HG03097 (cell line): ENCODE data around the gene TMEM72.

ENCODE experiments used
- ATAC-seq: cut with Tn5 transposase; IDR thresholded peaks from one replicate; pipeline ENCODE4 v1.9.1; 2021; ENCODE audit not compliant: unreplicated experiment, low FRiP score

TMEM72 gene

DNA sequence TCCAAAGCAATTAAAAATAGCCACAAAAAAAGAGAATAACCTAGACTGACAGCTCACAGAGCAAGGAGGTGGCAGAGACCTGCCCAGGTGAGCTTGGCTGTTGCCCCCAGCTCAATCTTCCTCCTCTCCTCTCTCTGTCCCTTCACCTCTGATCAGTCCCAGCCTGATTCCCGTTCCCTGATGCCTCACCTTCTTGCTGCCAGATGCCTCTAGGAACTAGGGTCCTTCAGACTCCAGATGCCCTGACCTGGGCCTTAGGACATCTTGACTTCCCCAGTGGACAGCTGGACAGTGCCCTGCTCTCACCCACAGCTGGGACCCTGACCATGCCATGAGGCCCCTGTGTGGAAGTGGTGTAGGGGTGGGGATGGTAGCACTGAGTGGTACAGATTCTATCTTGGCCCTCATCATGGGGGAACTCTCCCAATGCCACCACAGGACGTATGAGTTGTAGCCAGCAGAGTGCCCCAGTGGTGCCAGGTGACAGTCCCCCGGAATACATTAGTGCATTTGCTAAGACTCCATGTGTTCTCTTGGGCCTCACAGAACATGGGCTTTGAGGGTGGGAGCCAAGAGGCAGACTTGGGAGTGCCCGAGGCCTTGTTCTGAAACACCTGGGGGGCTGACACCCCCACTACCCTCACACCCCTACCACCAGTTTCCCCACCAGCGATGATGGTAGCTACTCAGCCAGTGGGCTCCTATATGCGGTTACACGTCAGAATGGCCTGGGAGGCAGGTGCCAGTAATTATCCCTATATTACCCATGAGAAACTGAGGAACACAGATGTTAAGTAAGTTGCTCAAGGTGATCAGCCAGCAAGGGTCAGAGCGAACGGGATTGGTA, 65.4 kb downstream of the TMEM72 start:
- ATAC-seq: no peak

DNA sequence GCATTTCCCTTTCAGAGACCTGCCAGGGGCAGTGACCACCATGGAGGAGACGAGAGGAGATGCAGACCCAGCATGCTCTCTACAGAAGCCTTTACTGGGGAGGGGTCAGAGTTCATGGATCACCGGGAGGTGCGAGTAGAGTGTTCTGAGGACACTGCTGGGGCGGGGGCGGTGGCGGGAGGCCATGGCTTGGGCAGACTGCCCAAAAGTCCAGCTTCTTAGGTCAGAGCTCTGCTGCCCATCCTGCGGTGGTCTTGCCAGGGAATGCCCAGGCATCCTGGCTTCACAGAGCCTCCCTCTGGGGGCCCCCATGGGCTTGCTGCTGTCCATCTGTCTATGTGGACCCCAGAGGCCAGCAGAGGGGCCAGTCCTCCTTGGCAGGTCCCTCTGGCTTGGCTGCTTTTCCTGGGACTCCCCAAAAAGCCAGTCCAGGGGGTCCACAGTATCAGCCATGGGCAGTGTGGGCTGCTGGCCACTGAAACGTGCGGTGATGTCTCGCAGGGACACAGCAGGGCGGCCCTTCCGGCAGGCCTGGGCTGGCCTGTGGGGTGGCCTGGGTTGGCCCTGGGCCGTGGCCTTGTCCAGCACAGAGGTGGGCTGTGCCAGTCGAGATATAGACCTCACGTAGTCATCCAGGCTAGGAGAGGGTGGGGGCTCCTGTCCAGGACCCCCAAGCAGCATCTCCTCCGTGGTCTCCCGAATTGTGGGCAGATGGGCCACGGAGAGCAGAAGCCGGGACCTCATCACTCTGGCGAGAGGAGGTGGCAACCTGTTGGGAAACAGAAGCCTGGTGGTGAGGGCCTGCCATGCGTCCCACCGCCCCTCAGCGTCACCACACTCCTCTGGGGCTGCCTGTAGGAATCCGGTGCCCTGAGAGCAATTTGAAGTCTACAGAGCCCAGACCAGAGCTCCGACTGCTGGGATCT, 66.4 kb downstream of the TMEM72 start:
- no peak for ATAC-seq

DNA sequence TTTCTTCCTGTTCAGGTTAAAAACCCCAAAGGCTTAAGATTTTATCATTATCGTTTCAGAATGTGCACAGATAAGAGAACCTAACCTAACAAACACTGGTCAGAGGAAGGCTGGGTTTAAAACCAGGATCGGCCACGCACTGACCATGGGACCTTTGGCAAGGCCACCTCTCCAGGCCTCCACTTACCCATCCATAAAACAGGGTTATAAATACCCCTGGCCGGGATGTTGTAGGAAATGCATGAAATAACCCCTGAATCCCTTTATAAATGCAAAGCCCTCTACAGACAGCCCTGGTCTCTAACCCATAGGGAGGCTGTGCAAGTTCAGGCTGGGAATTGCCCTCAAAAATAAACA, 67.1 kb downstream of the TMEM72 start:
- no peak for ATAC-seq

DNA sequence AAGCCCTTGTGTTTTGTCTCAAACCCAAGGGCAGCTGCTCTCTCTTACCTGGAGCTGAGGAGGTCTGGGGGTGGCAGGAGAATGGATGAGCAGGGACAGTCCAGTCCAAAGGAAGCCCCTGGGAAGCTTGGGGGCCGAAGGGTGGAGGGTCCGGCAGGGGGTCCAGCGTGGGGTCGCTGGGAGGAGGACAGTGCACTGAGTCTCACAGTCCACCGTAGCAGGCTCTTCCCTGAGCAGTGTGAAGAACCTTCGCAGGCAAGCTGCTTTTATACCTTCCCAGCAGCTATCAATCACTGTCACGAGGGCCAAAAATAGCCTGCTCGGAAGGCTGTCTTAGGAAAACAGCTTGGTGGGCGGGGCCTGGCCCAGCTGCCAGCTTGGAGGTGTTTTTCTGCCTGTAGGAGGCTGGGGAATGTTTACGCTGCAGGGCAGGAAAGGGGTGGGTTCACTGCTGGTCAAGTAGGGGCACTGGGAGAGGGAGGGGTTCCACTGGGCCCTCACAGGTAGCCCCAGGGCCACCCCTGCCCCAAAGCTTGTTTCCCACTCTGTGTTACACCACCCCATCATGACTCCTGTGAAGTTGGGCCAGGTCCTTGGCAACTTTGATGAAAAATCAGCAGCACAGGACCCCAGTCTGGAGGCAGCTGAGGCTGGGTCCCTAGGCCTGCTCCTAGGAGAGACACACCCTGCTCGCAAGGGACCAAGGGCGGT, 67.6 kb downstream of the TMEM72 start, which contains the start of gene DEPP1:
Gene DEPP1, minus strand, starts transcription at position 240 of the 711 bp plus-strand sequence. CDS start 779 bp downstream, outside the sequence.
- ATAC-seq: peak; percentile 35

DNA sequence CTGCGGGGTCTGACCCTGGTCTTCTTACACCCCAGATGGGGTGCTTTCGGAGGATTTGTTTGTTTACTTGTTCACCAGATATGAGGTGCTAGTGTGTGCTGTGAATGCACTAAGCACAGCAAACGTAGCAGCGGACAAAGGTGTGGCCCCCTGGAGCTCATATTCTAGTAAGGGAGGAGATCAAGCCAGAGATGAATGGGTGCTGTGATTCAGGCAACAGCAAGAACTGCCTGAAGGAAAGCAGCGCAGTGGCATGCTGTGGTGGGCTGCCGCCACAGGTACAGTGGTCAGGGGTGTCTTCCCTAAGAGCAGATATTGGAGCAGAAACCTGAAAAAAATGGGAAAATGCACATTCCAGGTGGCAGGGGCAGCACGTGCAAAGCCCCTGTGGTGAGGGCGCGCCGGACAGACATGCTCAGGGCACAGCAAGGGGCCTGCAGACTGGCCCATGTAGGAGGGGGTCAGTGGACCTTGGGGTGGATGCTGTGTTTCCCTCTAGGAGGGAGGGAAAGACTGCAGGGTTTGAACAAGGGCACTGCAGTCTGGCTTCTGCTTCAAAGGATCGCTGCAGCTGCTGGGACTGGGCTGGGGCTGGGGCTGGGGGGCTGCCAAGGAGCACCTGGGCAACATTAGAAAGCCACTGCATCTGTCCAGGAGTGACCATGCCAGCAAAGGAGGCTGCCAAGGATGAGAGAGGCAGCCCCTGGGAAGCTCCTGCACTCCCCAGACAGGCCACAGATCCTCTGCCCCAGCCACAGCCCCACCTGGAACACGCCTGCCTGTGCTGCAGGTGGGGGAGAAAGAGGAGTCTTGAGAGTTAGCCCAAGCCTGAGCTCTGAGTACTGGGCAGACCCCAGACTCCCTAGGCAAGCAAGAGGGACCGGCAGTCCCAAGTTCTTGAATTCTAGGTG, 68.4 kb downstream of the TMEM72 start:
- no peak for ATAC-seq

DNA sequence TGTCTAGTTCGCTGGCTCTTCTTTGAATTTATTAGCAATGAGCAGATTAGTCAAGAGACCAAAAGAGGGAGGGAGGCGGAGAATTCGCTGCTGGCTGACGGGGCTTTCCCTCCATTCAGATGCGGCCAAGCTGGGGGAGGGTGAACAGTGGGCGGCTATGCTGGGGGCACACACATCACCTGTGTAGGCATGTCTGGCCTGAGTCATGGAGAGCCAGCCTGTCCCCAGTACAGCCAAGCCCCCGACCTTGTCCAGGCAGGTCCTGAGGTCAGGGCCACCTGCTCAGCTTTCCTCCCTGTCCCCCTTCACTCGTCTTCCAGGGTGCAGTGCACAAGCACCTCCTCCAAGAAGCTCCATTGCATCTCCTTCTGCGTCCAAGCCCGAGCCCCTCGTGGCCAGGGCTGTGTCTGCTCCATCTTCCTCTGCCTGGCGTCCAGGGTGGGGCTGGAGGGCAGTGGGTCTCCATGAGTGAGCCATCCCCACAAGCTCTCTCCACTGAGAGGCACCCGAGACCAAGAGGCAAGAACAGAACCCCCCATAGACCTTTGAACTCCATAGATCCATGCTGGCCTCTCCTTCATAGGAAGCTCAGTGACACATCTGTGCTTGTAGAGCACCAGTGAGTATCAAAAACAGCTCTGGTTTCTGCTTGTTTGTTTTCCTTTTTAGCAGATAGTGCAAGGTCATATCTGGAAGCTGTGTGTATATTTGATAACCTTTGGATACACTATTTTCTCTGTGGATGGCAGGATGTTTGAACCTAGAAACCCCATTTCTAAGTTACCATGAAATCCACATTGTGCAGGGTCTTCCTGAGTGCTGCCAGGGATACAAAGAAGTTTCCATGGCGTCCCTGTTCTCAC, 69.4 kb downstream of the TMEM72 start:
- no peak for ATAC-seq

DNA sequence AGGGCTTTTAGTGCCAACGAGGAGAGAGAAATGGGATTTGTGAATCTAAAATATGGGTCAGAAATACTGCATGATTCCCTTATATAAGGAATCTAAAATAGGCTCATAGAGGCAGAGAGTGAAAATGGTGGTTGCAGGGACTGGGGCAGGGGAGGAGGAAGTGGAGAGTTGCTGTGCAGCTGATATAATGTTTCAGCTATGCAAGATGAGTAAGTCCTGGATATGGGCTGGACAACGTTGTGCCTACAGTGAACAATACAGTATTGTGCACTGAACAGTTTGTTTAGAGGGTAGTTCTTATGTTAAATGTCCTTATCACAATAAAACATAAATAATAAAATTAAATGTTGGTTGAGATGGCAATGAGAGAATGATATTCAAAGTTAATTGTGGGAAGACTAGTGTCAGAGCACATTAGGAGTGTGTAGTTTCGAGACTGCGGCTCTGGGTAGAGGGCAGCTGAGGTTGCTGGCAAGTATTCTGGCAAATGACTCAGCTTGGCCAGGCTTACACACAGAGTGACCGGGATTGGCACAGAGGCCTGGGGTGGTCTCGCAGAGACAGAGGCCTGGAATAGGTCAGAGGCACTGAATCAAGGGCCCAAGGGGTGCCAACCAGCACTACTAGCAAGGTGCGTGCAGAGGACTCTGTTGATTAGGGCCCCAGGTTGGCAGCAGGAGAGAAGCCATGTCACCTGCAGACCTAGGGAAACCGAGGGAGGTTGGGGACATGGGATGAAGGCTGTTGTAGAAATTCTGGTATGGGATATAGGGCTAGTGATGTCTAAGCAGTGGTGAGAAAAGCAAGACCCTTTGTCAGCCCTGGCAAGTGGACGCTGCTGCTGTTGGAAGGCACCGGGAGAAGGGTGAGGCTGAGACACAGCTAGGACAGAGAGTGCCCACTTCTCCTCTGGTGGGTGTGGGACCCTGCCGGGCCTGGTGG, 70.3 kb downstream of the TMEM72 start:
- no peak for ATAC-seq

DNA sequence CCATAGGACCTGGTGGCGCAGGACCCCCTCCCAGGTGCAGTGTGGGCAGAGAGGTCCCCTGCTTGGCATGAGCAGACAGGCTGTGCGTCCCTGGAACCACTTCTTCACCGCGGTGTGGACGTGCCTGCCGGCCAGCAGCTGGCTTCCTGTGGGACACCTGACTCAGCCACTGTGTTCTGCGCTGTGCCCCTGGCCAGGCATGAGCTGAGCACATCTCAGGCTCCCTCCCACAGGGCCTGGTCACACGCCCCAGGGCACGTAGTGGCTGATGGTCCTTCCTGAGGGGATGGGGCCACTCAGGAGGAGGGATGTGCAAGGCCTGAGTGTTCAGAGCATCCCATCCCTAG, 71.0 kb downstream of the TMEM72 start:
- no peak for ATAC-seq

DNA sequence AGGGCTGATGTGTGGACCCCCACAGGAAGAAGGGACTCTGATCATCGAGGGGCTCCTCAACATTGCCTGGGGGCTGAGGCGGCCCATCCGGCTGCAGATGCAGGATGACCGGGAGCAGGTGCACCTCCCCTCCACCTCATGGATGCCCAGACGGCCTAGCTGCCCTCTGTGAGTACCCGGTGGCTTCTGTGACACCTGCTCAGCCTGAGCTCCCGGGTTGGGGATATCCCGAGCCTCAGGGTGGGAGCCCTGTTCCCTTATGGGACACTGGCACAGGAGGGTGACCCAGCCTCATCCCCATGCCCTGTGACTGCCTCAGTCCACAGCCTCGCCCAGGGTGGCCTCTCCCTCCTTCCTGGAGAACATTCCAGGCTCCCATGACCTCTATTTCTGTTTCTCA, 71.4 kb downstream of the TMEM72 start:
- ATAC-seq: no peak

DNA sequence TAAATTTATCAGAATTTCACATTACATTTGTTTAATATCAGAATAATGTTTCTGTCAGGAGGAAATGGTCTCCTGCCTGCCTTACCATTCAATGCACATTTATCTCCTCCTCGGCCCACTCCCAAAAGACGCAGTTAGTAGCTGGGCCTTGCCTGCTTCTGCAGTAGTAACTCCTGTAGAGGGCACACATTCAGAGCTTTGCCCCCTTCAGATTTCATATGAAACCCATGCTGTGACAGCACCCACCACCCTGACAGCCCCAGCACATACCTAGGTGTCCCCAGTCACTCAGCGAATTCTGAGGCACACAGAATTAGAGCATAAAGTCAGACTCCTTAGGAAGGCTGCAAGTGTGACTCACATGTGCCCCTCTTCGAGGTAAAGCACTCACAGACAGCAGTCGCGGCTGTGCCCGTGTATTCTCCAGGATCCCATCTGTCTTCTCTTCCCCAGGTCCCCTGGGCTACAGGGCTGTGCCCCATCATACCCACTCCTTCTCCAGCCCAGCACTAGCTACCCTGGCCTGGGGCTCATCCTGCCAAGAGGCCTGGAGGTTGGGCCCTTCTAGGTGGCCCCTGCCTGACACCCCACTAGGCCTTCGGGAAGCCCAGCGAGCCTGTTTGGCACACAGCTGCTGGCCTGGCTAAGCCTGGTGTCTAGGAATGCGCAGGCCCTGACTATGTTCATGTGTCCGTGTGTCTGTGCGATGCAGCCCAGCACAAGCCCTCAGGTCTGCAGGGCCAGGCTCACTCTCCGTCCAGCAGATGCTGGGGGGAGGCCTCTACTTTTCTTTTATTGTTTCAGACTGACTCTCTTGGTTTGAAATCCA, 72.1 kb downstream of the TMEM72 start:
- no peak for ATAC-seq

DNA sequence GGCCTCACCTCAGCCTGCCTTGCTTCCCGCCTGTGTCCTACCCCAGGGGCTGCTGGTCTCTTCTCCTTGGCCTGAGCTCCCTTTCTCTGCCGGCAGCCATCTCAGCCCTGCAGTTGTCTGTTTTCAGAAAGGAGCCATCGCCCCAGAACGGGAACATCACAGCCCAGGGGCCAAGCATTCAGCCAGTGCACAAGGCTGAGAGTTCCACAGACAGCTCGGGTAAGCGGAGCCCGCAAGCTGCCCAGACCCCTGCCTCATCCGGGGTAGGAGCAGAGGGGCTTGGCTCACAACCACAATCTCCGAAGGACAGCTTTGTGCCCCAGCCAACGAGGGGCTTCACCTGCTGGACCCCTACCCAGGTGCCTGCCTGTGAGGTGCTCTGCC, 72.8 kb downstream of the TMEM72 start:
- ATAC-seq: no peak

DNA sequence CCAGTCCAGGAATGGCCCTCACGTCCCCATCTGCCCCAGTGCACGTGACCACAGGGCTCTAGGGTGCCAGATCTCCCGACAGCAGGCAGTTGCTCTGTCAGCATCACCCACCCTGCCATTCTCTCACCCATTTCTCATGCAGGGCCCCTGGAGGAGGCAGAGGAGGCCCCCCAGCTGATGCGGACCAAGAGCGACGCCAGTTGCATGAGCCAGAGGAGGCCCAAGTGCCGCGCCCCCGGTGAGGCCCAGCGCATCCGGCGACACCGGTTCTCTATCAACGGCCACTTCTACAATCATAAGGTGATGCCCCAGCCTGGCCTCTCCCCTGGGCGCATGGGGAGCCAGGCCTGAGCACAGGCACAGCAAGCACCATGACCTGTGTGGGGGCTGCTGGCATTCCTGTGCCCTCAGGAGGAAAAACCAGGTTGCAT, 73.5 kb downstream of the TMEM72 start:
- no peak for ATAC-seq

DNA sequence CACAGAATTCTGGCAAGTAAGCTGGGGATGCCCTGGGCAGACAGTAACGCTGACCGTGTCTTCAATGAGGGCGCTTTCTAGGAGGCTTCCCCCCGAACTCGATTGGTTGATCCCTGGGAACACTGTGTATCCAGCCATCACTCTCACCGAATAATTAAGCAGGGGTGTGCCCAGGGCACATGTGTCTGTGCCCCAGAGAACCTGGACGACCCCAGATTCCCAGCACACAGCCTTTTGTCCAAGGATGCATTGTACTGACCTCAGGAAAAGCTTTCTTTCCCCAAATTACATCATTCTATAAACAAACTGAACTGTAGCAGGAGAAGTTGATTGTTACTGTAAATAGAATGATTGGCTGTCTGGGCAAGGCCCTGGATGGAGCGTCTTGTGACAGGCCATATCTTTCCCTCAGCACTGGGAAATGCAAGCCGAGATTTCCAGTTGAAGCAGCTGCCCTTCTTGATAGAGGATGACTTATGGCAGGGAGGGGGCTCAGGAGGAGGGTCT, 74.1 kb downstream of the TMEM72 start:
- no peak for ATAC-seq

DNA sequence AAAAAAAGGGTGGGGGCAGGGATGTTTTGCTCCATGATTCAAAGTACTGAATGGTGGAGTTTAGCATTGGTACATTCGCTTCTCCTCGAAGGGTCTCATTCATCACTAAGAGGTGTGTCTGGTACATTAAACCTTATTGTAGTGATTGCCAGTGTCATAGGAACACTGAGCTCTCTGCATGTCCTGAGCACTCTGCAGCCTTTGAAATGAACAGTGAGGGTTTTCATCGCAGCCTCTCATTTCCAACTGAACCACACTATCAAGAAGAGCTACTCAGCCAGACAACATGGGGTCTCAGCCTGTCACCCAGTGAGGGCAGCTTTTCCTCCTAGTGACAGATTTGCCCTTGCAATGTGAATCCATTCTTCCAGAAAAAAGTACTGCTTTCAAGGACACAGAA, 75.0 kb downstream of the TMEM72 start:
- ATAC-seq: no peak
